OCI-LY3 (cell line): ENCODE data around the gene GDNF.
"Not testable (repeated sequence)": the region's sequence is repeated elsewhere in the genome, so short reads cannot be mapped to it uniquely, and the experiment has no call there.

ENCODE experiments used
- H2AFZ ChIP-seq: fragments of 200-600, 300-600 bp; shearing (Covaris generic); 2 replicates; pipeline ENCODE4 v1.6.0; 2014; ENCODE audit warnings: antibody characterized with exemption, low read depth, low read length
- H3K27ac ChIP-seq: fragments of 200-600, 300-600 bp; sonication (generic); 2 replicates; pipeline ENCODE4 v1.5.1; 2014; ENCODE audit warnings: mild to moderate bottlenecking, low read length, moderate library complexity, mixed read lengths
- H3K27me3 ChIP-seq: fragments of 200-600, 300-600 bp; sonication (generic); 2 replicates; pipeline ENCODE4 v1.6.1; 2014; ENCODE audit warnings: low read depth, low read length, mixed read lengths
- H3K36me3 ChIP-seq: fragments of 200-600, 300-600 bp; sonication (generic); replicated peaks from 2 replicates; pipeline ENCODE3; 2014; ENCODE audit warnings: low read depth, low read length, mixed read lengths
- H3K4me1 ChIP-seq: fragments of 300-600, 200-600 bp; sonication (generic); 2 replicates; pipeline ENCODE4 v1.6.1; 2014; ENCODE audit warnings: low read length, mixed read lengths
- H3K4me2 ChIP-seq: fragments of 200-600, 300-600 bp; sonication (generic); 2 replicates; pipeline ENCODE4 v1.6.1; 2014; ENCODE audit warnings: low read length, mixed read lengths
- H3K4me3 ChIP-seq: fragments of 300-600, 200-600 bp; sonication (generic); 2 replicates; pipeline ENCODE4 v1.5.1; 2014; ENCODE audit warnings: antibody characterized with exemption, mild to moderate bottlenecking, low read length, moderate library complexity
- H3K79me2 ChIP-seq: fragments of 300-600, 200-600 bp; shearing (Covaris generic); 2 replicates; pipeline ENCODE4 v1.6.1; 2014; ENCODE audit warnings: mild to moderate bottlenecking, low read length, mixed read lengths
- H3K9ac ChIP-seq: fragments of 300-600, 200-600 bp; shearing (Covaris generic); 2 replicates; pipeline ENCODE4 v1.6.0; 2014; ENCODE audit warnings: mild to moderate bottlenecking, low read length, moderate library complexity
- H3K9me3 ChIP-seq: fragments of 200-600, 300-600 bp; shearing (Covaris generic); 2 replicates; pipeline ENCODE4 v1.6.1; 2014; ENCODE audit warnings: low read length, mixed read lengths; ENCODE audit not compliant: insufficient read depth
- H4K20me1 ChIP-seq: fragments of 200-600, 300-600 bp; sonication (generic); 2 replicates; pipeline ENCODE4 v1.6.1; 2016; ENCODE audit warnings: low read length, mixed read lengths; ENCODE audit not compliant: insufficient read depth
- EZH2phosphoT487 ChIP-seq: fragments of 200-600 bp; shearing (Covaris generic); IDR thresholded peaks from 2 replicates; pipeline ENCODE4 v1.6.1; 2018; ENCODE audit warnings: antibody characterized with exemption, mixed run types, low read depth
- TF ChIP-seq, protein P1 (sequence below): fragments of 200-600, 300-600 bp; sonication (generic); IDR thresholded peaks from 2 replicates; pipeline ENCODE4 v1.5.1; 2014; ENCODE audit warnings: antibody characterized with exemption, low read length, low read depth

GDNF gene

DNA sequence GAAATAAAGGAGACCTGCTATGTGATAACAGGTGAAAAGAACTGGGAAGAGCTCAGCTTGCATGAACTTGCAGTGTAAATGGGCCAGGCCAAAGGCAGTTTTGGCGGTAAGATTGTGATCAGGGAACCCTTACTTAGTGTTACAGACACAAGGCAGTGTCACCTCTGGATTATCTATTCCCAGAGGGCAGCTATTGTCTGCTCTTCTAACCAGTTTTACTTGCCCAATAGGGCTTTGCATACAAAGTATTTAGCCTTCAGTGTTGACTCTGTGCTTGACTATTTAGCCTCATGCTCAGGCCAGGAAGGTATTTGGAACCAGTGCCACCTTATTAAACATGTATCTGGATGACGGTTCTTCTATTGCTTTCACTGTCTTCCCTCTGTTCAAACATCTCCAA lies 38.3 kb downstream of the GDNF start:
- no peaks in the 10 kb centered on the region for H3K4me1 ChIP-seq
- H3K4me3 ChIP-seq = no peak overlapping the region
- H4K20me1 ChIP-seq = no peaks in the 10 kb centered on the region
- no peaks in the 10 kb centered on the region for H3K79me2 ChIP-seq
- H3K9ac ChIP-seq = no peak overlapping the region
- H3K27me3 ChIP-seq = no peaks in the 10 kb centered on the region
- no peaks in the 10 kb centered on the region for H3K36me3 ChIP-seq
- no peak overlapping the region for H2AFZ ChIP-seq
- H3K9me3 ChIP-seq = no peaks in the 10 kb centered on the region
- no peak overlapping the region for H3K4me2 ChIP-seq
- no peak overlapping the region for H3K27ac ChIP-seq
- TF ChIP-seq, protein P1, sequence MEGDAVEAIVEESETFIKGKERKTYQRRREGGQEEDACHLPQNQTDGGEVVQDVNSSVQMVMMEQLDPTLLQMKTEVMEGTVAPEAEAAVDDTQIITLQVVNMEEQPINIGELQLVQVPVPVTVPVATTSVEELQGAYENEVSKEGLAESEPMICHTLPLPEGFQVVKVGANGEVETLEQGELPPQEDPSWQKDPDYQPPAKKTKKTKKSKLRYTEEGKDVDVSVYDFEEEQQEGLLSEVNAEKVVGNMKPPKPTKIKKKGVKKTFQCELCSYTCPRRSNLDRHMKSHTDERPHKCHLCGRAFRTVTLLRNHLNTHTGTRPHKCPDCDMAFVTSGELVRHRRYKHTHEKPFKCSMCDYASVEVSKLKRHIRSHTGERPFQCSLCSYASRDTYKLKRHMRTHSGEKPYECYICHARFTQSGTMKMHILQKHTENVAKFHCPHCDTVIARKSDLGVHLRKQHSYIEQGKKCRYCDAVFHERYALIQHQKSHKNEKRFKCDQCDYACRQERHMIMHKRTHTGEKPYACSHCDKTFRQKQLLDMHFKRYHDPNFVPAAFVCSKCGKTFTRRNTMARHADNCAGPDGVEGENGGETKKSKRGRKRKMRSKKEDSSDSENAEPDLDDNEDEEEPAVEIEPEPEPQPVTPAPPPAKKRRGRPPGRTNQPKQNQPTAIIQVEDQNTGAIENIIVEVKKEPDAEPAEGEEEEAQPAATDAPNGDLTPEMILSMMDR = no peak
- no peak for TF ChIP-seq EZH2phosphoT487

DNA sequence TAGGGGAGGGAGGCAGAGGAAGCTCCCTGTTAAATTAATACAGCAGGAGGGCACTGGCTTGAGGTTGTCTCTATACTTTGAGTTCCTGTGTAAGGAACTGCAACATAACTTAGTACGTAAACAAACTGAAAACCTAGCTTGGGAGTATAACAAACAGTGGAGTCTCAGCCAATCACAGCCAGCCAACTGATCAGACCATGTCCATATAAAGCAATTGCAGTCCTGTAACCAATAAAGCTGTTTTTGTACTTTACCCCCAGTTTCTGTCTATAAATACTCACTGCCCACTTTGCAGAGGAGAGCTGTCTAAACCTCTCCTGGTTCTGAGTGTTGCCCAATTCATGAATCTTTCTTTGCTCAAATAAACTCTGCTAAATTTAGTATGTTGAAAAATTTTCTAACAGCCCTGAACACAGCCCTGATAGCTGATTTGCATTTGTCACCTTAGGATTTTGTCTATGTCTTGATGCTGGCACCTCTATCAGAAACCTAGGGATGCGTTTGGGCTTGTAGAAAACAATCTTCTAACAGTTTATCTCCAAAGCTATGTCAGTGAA lies 39.9 kb downstream of the GDNF start:
- TF ChIP-seq EZH2phosphoT487 = no peak
- TF ChIP-seq, protein P1 = no peak
- H3K27ac ChIP-seq = no peak overlapping the region
- H3K36me3 ChIP-seq = no peaks in the 10 kb centered on the region
- H3K9ac ChIP-seq = no peak overlapping the region
- no peaks in the 10 kb centered on the region for H3K79me2 ChIP-seq
- no peak overlapping the region for H3K4me2 ChIP-seq
- no peaks in the 10 kb centered on the region for H3K27me3 ChIP-seq
- no peak overlapping the region for H2AFZ ChIP-seq
- H3K9me3 ChIP-seq = no peaks in the 10 kb centered on the region
- no peaks in the 10 kb centered on the region for H4K20me1 ChIP-seq
- no peaks in the 10 kb centered on the region for H3K4me1 ChIP-seq
- no peak overlapping the region for H3K4me3 ChIP-seq

DNA sequence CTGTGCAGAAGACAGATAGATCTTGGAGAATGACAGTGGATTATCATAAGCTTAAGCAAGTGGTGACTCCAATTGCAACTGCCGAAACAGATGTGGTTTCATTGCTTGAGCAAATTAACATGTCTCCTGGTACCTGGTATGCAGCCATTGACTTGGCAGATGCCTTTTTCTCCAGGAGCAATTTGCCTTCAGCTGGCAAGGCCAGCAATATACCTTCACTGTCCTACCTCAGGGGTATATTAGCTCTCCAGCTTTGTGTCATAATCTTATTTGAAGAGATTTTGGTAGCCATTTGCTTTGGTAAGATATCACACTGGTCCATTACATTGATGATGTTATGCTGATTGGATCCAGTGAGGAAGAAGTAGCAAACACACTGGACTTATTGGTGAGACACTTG lies 43.4 kb downstream of the GDNF start:
- not testable (repeated sequence) for H3K79me2 ChIP-seq, H3K4me1 ChIP-seq, H3K4me2 ChIP-seq, H3K27ac ChIP-seq, H3K4me3 ChIP-seq, H3K9me3 ChIP-seq, H3K27me3 ChIP-seq, H4K20me1 ChIP-seq, H2AFZ ChIP-seq, H3K9ac ChIP-seq, H3K36me3 ChIP-seq

DNA sequence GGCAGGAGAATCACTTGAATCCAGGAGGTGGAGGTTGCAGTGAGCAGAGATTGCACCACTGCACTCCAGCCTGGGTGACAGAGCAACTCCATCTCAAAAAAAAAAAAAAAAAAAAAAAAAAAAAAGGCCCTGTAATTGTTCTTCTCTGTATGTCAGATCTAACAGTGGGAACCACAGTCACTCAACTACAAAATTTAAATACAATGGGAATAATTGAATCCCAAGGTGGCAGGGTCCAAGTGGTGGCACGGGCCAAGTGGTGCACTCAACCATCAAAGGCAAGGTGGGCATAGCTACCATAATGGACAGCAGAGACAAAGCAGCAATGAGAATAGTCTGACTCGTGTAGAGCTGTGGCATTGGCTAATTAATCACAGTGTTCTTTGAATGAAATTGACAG lies 44.5 kb downstream of the GDNF start:
- not testable (repeated sequence) for H3K4me1 ChIP-seq, H4K20me1 ChIP-seq, H3K36me3 ChIP-seq, H3K27ac ChIP-seq, H3K4me3 ChIP-seq, H3K9me3 ChIP-seq, H2AFZ ChIP-seq, H3K4me2 ChIP-seq, H3K27me3 ChIP-seq, H3K79me2 ChIP-seq, H3K9ac ChIP-seq

DNA sequence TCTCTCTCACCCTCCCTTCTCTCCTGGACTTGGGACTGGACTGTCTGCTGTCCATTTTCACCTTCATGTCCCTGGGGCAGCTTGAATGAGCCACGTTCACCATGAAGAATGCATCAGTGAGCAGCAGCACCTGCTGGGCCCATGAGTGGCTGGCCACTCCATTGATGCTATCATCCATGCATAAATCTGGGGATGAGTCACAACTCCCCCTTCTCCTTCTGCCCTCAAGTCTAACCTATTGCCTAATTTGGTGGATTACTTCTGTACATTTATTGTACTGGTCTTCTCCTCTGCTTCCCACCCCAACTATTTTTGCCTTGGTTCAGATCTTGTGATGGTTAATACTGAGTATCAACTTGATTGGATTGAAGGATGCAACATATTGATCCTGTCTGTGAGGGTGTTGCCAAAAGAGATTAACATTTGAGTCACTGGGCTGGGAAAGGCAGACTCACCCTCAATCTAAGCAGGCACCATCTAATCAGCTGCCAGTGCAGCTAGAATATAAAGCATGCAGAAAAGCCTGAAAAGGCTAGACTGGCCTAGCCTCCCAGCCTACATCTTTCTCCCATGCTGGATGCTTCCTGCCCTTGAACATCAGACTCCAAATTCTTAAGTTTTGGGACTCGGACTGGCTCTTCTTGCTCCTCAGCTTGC lies 46.7 kb downstream of the GDNF start:
- no peak overlapping the region for H3K4me3 ChIP-seq
- no peaks in the 10 kb centered on the region for H3K36me3 ChIP-seq
- no peak for TF ChIP-seq EZH2phosphoT487
- TF ChIP-seq, protein P1 = no peak
- no peak overlapping the region for H3K27ac ChIP-seq
- H3K9me3 ChIP-seq = no peaks in the 10 kb centered on the region
- no peaks in the 10 kb centered on the region for H4K20me1 ChIP-seq
- no peak overlapping the region for H3K9ac ChIP-seq
- H3K79me2 ChIP-seq = no peaks in the 10 kb centered on the region
- no peak overlapping the region for H3K4me2 ChIP-seq
- no peak overlapping the region for H2AFZ ChIP-seq
- no peaks in the 10 kb centered on the region for H3K4me1 ChIP-seq
- no peaks in the 10 kb centered on the region for H3K27me3 ChIP-seq
